ENCODE results near the gene CLIC3. TPM values are rescaled to one million over a fixed set of nuclear protein-coding genes. Genes with fewer than 3 reads are reported as not detected.

The CLIC3 gene
- total and polyA plus RNA-seq, 10 donors = 2.9 to 10.7 (median 5.4) TPM

DNA sequence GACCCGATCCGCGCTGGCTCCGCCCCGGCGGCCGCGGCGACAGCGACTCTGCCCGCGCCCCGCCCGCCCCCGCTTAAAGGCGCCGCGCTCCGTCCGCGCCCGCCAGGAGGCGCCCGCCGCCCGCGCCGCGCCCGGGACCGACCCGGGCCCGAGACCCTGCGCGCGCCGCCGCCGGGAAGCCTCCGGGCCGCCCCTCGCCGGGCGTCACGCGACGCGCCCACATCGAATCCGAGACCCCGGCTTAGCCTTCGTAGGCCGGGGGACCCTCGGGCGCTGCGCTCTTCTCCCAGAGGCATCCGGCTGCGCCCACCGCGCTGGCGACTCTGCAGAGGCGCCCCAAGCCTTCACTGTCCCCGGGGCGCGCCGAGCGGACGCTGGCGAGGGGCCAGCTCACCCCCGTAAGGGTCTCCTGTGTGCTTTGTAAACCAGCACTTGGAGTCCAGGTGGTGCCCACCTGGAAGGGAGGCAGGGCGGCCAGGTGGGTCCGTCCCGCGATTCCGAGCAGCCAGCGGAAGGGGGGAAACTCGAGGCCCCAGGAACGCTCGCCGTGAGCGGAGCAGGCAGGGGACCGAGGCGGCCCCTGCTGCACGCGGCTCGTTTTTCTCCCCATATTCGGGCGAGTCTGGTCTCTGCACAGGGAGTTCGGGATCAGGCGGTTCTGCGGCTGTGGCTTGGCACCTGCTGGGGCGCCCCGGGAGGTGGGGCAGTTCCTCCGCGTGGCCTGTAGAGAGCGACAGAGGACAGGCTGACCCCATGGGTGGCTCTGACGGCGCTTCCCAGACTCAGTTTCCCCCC is 32.1 kb upstream of the CLIC3 start:
- TF ChIP-seq POLR2AphosphoS5 (IDR thresholded peaks at IDR 0.05) (peak in 1 of 3 donors; percentile 20), POLR2A (IDR thresholded peaks at IDR 0.05) (no peak)
- TF ChIP-seq, protein P1, sequence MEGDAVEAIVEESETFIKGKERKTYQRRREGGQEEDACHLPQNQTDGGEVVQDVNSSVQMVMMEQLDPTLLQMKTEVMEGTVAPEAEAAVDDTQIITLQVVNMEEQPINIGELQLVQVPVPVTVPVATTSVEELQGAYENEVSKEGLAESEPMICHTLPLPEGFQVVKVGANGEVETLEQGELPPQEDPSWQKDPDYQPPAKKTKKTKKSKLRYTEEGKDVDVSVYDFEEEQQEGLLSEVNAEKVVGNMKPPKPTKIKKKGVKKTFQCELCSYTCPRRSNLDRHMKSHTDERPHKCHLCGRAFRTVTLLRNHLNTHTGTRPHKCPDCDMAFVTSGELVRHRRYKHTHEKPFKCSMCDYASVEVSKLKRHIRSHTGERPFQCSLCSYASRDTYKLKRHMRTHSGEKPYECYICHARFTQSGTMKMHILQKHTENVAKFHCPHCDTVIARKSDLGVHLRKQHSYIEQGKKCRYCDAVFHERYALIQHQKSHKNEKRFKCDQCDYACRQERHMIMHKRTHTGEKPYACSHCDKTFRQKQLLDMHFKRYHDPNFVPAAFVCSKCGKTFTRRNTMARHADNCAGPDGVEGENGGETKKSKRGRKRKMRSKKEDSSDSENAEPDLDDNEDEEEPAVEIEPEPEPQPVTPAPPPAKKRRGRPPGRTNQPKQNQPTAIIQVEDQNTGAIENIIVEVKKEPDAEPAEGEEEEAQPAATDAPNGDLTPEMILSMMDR (IDR thresholded peaks at IDR 0.05 in 8 of 11, conservative IDR thresholded peaks at IDR 0.05 in 3 of 11) = peak in 7 of 11 experiments; percentile 37 to 70 (median 57)
- 0 to 1% (median 0%) methylated on average over 38 to 98 of the region's 98 CpGs for WGBS, 5 donors
- Histone ChIP-seq H3K27ac (peak overlapping the region; percentile 57 to 94 (median 84)), H3K4me3 (peak overlapping the region; percentile 55 to 86 (median 65)), H3K27me3 (replicated peaks in 1 of 7) (no peaks in the 10 kb centered on the region), H3K36me3 (no peaks in the 10 kb centered on the region), H3K4me1 (peaks cover 48 to 94% (median 83%) of the 10 kb centered on the region in 6 donors), H3K9me3 (no peaks in the 10 kb centered on the region)
- intact Hi-C loops (cut with DNase I; ENCODE audit: low total_unique reads) = no loop called here
- peak; percentile 94 for DNase-seq

DNA sequence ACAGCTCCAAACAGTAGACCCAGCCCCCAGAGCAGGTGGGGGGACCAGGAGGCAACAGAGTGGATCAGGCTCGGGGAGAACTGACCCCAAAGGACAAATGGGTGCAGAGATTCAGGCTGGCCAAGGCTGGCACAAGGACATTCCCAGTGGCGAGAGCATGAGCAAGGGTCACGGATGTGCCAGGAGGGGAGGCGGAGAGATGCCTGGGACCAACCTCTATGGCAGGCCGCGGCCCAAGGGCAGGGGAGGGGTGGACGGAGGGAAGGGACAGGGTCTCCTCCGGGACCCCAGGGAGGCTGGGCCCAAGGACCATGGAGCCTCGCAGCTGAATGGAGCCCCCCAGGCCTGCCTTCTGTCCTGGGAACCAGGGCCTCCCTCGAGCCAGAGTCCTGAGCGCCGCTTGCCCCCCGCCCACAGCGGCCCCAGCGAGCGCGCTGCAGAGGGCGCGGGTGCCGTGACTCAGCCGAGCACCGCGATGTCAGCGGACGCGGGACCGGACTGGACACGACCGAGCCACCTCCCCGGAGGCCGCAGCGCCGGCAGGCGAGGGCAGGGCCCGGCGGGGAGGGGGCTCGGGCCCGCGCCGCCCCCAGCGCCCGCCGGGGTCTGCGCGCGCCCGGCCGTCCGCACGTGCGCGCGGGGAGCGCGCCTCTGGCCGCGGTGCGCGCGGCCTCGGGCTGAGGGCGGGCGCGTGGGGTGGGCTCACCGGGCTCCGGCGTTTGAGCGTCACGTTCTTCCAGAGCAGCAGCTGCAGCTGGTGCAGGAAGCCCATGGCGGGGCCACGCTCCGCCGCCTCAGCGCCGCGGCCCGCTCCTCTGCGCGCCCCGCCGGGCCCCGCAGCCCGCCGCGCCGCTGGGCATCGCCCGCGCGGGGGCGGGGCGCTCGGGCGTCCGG is 31.2 kb upstream of the CLIC3 start, which contains the start of gene ABCA2:
TSS of gene ABCA2 (minus strand) at position 869 of the 894 bp plus-strand sequence. CDS start at position 772, 97 bp downstream.
- Histone ChIP-seq H3K27me3 (replicated peaks in 1 of 7) (no peaks in the 10 kb centered on the region), H3K4me3 (peak within 1 kb of the TSS; percentile 55 to 86 (median 65)), H3K4me1 (peaks cover 47 to 94% (median 79%) of the 10 kb centered on the region in 6 donors), H3K36me3 (peaks cover 0 to 2% (median 0%) of the 10 kb centered on the region in 6 donors), H3K9me3 (no peaks in the 10 kb centered on the region), H3K27ac (peak within 1 kb of the TSS; percentile 57 to 94 (median 84))
- TF ChIP-seq POLR2AphosphoS5 (IDR thresholded peaks at IDR 0.05) (no peak), POLR2A (IDR thresholded peaks at IDR 0.05) (no peak)
- TF ChIP-seq, protein P1 (IDR thresholded peaks at IDR 0.05 in 8 of 11, conservative IDR thresholded peaks at IDR 0.05 in 3 of 11) = no peak
- DNase-seq = peak; percentile 89
- 4 to 43% (median 10%) methylated on average over 9 to 95 of the region's 95 CpGs for WGBS, 5 donors
- intact Hi-C loops (cut with DNase I; ENCODE audit: low total_unique reads) = no loop called here

DNA sequence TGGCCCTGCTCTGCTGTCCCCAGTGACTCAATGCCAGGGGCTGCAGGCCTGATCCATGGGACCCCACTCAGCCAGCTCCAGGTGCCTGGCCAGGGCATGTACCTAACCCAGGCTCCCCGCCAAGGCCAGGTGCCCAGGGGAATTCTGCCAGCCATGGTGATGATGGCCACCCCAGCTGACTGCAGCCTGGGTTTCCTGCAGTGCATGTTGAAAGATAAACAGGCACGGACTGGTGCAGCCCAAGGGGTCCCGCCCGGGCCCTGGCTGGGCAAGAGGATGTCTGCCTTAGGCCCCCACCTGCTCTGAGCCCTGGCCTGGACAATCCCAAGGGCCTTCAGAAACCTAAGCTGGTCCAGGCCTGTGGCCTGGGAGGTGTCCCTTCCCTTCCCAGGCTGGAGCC is 30.5 kb upstream of the CLIC3 start:
- peaks cover 39 to 93% (median 74%) of the 10 kb centered on the region in 6 donors for H3K4me1 ChIP-seq
- H3K27ac ChIP-seq = peak overlapping the region in 4 of 8 donors; percentile 13 to 93 (median 63)
- TF ChIP-seq POLR2AphosphoS5 (IDR thresholded peaks at IDR 0.05) (no peak), POLR2A (IDR thresholded peaks at IDR 0.05) (no peak)
- TF ChIP-seq, protein P1 (IDR thresholded peaks at IDR 0.05 in 8 of 11, conservative IDR thresholded peaks at IDR 0.05 in 3 of 11) = no peak
- no peaks in the 10 kb centered on the region for H3K27me3 ChIP-seq (replicated peaks in 1 of 7)
- intact Hi-C loops (cut with DNase I; ENCODE audit: low total_unique reads) = no loop called here
- 66 to 81% (median 78%) methylated on average over 4 of the region's 4 CpGs for WGBS, 5 donors
- no peaks in the 10 kb centered on the region for H3K9me3 ChIP-seq
- peak overlapping the region in 5 of 8 donors; percentile 37 to 86 (median 41) for H3K4me3 ChIP-seq
- peak; percentile 76 for DNase-seq
- peaks cover 0 to 6% (median 0%) of the 10 kb centered on the region in 6 donors for H3K36me3 ChIP-seq

All from spleen (tissue), 11 donors.